Left lung (tissue), 10 donors: ENCODE measurements around the gene CCNH. TPM values are rescaled to one million over a fixed set of nuclear protein-coding genes. Genes with fewer than 3 reads are reported as not detected.

Experiments used
- ATAC-seq: fragments of 200-7000 bp; cut with Tn5 transposase; one replicate; pipeline ENCODE4 v1.9.1; 2020; ENCODE audit warnings: moderate library complexity
- DNase-seq, 4 donors: peaks; one replicate each; pipeline ENCODE4 v3.0.0-alpha.2; 2013 to 2020
- H3K27ac ChIP-seq, 2 donors: fragments of 200-600 bp; sonication (generic) in 1 of 2; one replicate each; pipeline versions ENCODE4 v1.5.0 to v1.8.0; 2020 to 2021
- H3K27me3 ChIP-seq, 2 donors: fragments of 200-600 bp; sonication (generic) in 1 of 2; one replicate each; pipeline versions ENCODE4 v1.5.0 to v1.8.0; 2020 to 2021
- H3K36me3 ChIP-seq, 2 donors: fragments of 200-600 bp; sonication (generic) in 1 of 2; one replicate each; pipeline versions ENCODE4 v1.5.0 to v1.8.0; 2020 to 2021
- H3K4me1 ChIP-seq, 2 donors: fragments of 200-600 bp; one replicate each; pipeline ENCODE4 v1.8.0; 2021
- H3K4me3 ChIP-seq, 2 donors: fragments of 200-600 bp; sonication (generic) in 1 of 2; one replicate each; pipeline versions ENCODE4 v1.5.0 to v1.8.0; 2020 to 2021; ENCODE audit warnings: mild to moderate bottlenecking in 1 of 2
- H3K9me3 ChIP-seq, 2 donors: fragments of 200-600 bp; sonication (generic) in 1 of 2; one replicate each; pipeline versions ENCODE4 v1.5.0 to v1.8.0; 2020 to 2021
- CTCF ChIP-seq, 2 donors: fragments of 200-600 bp; sonication (generic) in 1 of 2; IDR thresholded peaks; one replicate each; pipeline versions ENCODE4 v1.5.0 to v1.8.0; 2021; ENCODE audit warnings: antibody characterized with exemption in 2 of 2
- intact Hi-C, 2 donors: fragments of 100-400 bp; cut with DNase I; formaldehyde crosslinking; loops; one replicate each; pipeline versions ENCODE4 v1.11.2 to v1.14.2; 2022
- polyA plus RNA-seq, 6 donors: library from polyadenylated mRNA; unstranded; fragments of 120-200 nt; gene quantifications; one replicate each; pipeline ENCODE4 v1.2.1, GENCODE V29; 2013; ENCODE audit not compliant: insufficient read length in 6 of 6
- total RNA-seq, 2 donors: library from RNA; stranded (reverse); fragmentation: NEBNext Ultra II Directional; extraction: Animal tissue kit (Norgen Biotek cat#: 25700); gene quantifications; one replicate each; pipeline ENCODE4 v1.2.1, GENCODE V29; 2021
- donor health status: DM: no; HTN: yes; CAD: no.
- donor health status: DM: no; HTN: no; CAD: no.

Gene CCNH
- total and polyA plus RNA-seq, 8 donors = 31.9 to 59.2 (median 49.1) TPM

DNA sequence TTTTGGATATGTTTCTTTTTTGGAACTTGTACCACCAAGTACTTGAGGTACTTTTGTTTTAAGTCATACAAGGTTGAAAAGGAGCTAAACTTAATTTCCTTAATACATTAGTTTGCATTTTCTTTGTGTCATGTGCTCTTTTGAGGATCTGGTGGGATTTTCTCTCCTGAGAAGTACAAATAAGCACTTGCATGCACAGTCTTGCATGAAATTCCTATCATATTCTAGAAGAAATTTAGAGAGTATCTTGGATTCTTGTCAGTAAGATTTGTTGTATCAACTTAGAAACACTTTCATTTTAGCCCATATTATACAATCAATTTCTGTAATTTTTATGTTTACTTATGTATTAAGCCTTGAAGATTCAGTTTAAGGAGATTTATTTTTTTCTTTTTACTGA, 64.9 kb downstream of the CCNH start:
- Histone ChIP-seq H3K27ac (no peak overlapping the region), H3K36me3 (peaks cover 0 to 24% of the 10 kb centered on the region in 2 donors), H3K27me3 (no peaks in the 10 kb centered on the region), H3K9me3 (no peaks in the 10 kb centered on the region), H3K4me3 (no peak overlapping the region), H3K4me1 (peaks cover 0 to 5% of the 10 kb centered on the region in 2 donors)
- intact Hi-C loops = no loop called here
- ATAC-seq = no peak
- no peak for TF ChIP-seq CTCF (IDR thresholded peaks at IDR 0.05)
- no peak for DNase-seq

DNA sequence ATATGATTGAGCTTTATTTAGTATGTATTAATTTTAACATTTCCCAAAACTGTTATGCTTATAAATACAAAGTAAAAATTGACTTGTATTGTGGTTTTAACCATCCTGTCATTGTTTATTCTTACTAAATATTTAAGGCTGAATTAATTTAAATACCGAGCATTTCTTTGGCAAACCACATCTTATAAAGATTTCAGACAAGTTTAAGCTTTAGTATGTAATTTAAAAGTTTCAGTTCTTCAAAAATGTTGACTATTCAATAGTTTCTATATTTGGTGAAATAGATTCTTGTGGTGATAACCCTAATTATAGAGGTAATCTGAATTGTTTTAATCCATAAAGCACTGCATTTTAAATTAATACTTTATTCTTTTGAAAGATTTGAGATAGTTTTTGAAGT, 65.5 kb downstream of the CCNH start:
- DNase-seq (no peak), ATAC-seq (no peak)
- no peak overlapping the region for H3K27ac ChIP-seq
- H3K36me3 ChIP-seq = peaks cover 0 to 27% of the 10 kb centered on the region in 2 donors
- peaks cover 0 to 5% of the 10 kb centered on the region in 2 donors for H3K4me1 ChIP-seq
- intact Hi-C loops = no loop called here
- H3K9me3 ChIP-seq = no peaks in the 10 kb centered on the region
- TF ChIP-seq CTCF (IDR thresholded peaks at IDR 0.05) = no peak
- no peak overlapping the region for H3K4me3 ChIP-seq
- no peaks in the 10 kb centered on the region for H3K27me3 ChIP-seq

Other genes starting within 250 kb of the CCNH start
- 10 to 100 TPM; 27.7 to 29.4 TPM for gene RASA1, start 145.0 kb downstream of the CCNH start, total RNA-seq
- 10 to 100 TPM; 52.0 to 60.7 (median 55.5) TPM for gene RASA1, start 145.0 kb downstream of the CCNH start, polyA plus RNA-seq